AML-193 (cell line): Measurements from ENCODE around the gene DEFB108B.
"Not testable (repeated sequence)": the region's sequence is repeated elsewhere in the genome, so short reads cannot be mapped to it uniquely, and the experiment has no call there.

ENCODE experiments used
- DNase-seq, 2 experiments: peaks; one replicate each; lab custom pipeline; 2025; lab: John Stamatoyannopoulos, UW

Gene DEFB108B

GRCh38 chr11:71813481-71814355 is 19.3 kb upstream of the DEFB108B start:
- DNase-seq = peak; percentile 26 to 39

- DNase-seq = peak in 1 of 2 experiments; percentile 5
Measured at GRCh38 chr11:71821539-71821938, 11.5 kb upstream of the DEFB108B start.

GRCh38 chr11:71829247-71829646 is 3.8 kb upstream of the DEFB108B start:
- DNase-seq = not testable (repeated sequence)

GRCh38 chr11:71829686-71830085 is 3.3 kb upstream of the DEFB108B start:
- DNase-seq = not testable (repeated sequence)

GRCh38 chr11:71842720-71843119 is 9.7 kb downstream of the DEFB108B start:
- not testable (repeated sequence) for DNase-seq

GRCh38 chr11:71843355-71843754 is 10.4 kb downstream of the DEFB108B start:
- not testable (repeated sequence) for DNase-seq

- no peak for DNase-seq
Measured at GRCh38 chr11:71843858-71844257, 10.9 kb downstream of the DEFB108B start.

GRCh38 chr11:71853895-71854294 is 20.9 kb downstream of the DEFB108B start:
- not testable (repeated sequence) for DNase-seq

- peak; percentile 47 to 61 for DNase-seq
Measured at GRCh38 chr11:71855880-71856279, 22.9 kb downstream of the DEFB108B start.

- DNase-seq = not testable (repeated sequence)
Measured at GRCh38 chr11:71860835-71861234, 27.8 kb downstream of the DEFB108B start.

GRCh38 chr11:71863978-71864627 is 31.1 kb downstream of the DEFB108B start:
- peak; percentile 50 to 54 for DNase-seq

- not testable (repeated sequence) for DNase-seq
Measured at GRCh38 chr11:71867209-71867608, 34.2 kb downstream of the DEFB108B start.

GRCh38 chr11:71869931-71870330 is 36.9 kb downstream of the DEFB108B start:
- not testable (repeated sequence) for DNase-seq

GRCh38 chr11:71870661-71871060 is 37.7 kb downstream of the DEFB108B start:
- DNase-seq = not testable (repeated sequence)

- DNase-seq = not testable (repeated sequence)
Measured at GRCh38 chr11:71876262-71876661, 43.3 kb downstream of the DEFB108B start.

- not testable (repeated sequence) for DNase-seq
Measured at GRCh38 chr11:71878059-71878458, 45.1 kb downstream of the DEFB108B start, which contains the start of gene DEFB131B. Gene DEFB131B, plus strand, starts transcription at chr11:71878453. Its CDS starts 0 bp downstream, at chr11:71878453.

GRCh38 chr11:71885806-71886205 is 52.8 kb downstream of the DEFB108B start:
- DNase-seq = not testable (repeated sequence)
